ENCODE data around the gene VDAC1.
A peak's percentile ranks its signal among the peaks of the same experiment; 100 is the strongest.

The VDAC1 gene

DNA sequence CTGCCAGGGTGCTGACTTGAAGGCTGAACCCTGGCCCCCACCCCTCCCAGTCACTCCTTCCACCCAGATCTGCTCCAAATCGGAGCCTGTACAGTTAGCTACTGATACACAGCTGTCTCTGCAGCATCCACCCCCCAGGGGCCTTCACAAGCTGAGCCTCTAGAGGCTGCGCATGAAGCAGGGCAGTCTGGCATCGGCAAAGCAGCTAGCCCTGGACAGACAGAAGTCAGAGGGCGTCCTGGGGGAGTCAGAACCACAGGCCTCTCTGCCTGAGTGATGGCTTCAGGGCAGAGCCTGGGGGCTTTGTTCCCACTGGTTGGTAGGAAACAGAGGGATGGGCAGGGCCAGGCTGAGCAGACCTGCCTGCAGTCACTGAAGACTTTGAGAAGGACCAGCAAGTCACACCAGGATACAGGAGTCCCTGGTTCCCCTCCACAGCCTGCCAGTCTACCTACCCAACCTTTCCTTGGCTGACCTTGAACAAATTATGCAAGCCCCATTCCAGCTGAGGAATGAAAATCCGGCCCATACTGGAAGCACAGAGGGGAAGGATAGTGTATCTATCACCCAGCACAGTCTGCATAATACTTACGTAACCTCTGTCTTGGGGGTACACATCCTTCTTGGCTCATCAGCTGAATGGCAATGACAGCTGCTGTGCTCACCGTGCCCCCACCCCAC is 8.8 kb downstream of the VDAC1 start:
- no peak overlapping the region for H3K4me3 ChIP-seq (ENCODE audit: low read depth in 1 of 5, low read length in 5 of 5)
- H3K27ac ChIP-seq (ENCODE audit: low read depth, low read length): no peak overlapping the region
- H3K4me1 ChIP-seq (ENCODE audit: control insufficient read depth in 5 of 5, insufficient read depth in 5 of 5, low read length in 5 of 5): peaks cover 8 to 52% (median 42%) of the 10 kb centered on the region in 5 donors
- peak overlapping the region in 3 of 5 donors; percentile 5 to 57 (median 30) for H3K9ac ChIP-seq (ENCODE audit: low read length in 5 of 5)
- H3K36me3 ChIP-seq (ENCODE audit: control insufficient read depth in 5 of 5, insufficient read depth in 5 of 5, low read length in 5 of 5): peaks cover 0 to 11% (median 7%) of the 10 kb centered on the region in 5 donors
- H3K9me3 ChIP-seq (ENCODE audit: control insufficient read depth in 5 of 5, low read length in 5 of 5): no peaks in the 10 kb centered on the region
- H3K27me3 ChIP-seq (ENCODE audit: control insufficient read depth in 5 of 5, insufficient read depth in 4 of 5, low read length in 5 of 5): no peaks in the 10 kb centered on the region

DNA sequence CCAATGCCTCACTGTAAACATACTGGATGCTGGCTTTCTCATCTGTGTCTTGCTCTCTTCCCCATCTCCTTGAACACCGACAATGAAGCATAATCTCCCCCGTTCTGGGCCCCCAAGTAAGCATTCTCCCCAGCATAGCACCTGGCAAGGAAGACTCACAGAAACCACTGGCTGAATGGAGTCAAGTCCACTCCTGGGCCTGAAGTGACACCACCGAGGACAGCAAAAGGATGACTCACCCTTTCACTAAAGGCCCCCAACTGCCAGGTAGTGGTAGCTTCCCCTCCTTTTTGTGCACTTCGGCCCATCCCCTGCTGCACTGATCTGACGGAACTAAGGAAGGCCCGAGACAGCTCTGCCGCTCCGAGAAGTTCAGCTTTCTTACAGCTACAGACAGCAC is 9.4 kb downstream of the VDAC1 start:
- H3K27ac ChIP-seq (ENCODE audit: low read depth, low read length): no peak overlapping the region
- no peaks in the 10 kb centered on the region for H3K9me3 ChIP-seq (ENCODE audit: control insufficient read depth in 5 of 5, low read length in 5 of 5)

GRCh38 chr5:133994990-133995333 is 9.8 kb downstream of the VDAC1 start:
- H3K9me3 ChIP-seq (ENCODE audit: control insufficient read depth in 5 of 5, low read length in 5 of 5): no peaks in the 10 kb centered on the region
- H3K27me3 ChIP-seq (ENCODE audit: control insufficient read depth in 5 of 5, insufficient read depth in 4 of 5, low read length in 5 of 5): no peaks in the 10 kb centered on the region
- H3K36me3 ChIP-seq (ENCODE audit: control insufficient read depth in 5 of 5, insufficient read depth in 5 of 5, low read length in 5 of 5): peaks cover 4 to 18% (median 15%) of the 10 kb centered on the region in 5 donors
- peak overlapping the region in 2 of 5 donors; percentile 25 to 57 for H3K9ac ChIP-seq (ENCODE audit: low read length in 5 of 5)
- H3K27ac ChIP-seq (ENCODE audit: low read depth, low read length): no peak overlapping the region
- peaks cover 6 to 45% (median 33%) of the 10 kb centered on the region in 5 donors for H3K4me1 ChIP-seq (ENCODE audit: control insufficient read depth in 5 of 5, insufficient read depth in 5 of 5, low read length in 5 of 5)
- no peak overlapping the region for H3K4me3 ChIP-seq (ENCODE audit: low read depth in 1 of 5, low read length in 5 of 5)

More for the DNA sequence above, 9.4 kb downstream of the VDAC1 start:
- H3K36me3 ChIP-seq (ENCODE audit: control insufficient read depth in 5 of 5, insufficient read depth in 5 of 5, low read length in 5 of 5): peaks cover 4 to 14% (median 11%) of the 10 kb centered on the region in 5 donors
- no peaks in the 10 kb centered on the region for H3K27me3 ChIP-seq (ENCODE audit: control insufficient read depth in 5 of 5, insufficient read depth in 4 of 5, low read length in 5 of 5)
- H3K9ac ChIP-seq (ENCODE audit: low read length in 5 of 5): peak overlapping the region in 3 of 5 donors; percentile 5 to 57 (median 30)
- H3K4me1 ChIP-seq (ENCODE audit: control insufficient read depth in 5 of 5, insufficient read depth in 5 of 5, low read length in 5 of 5): peaks cover 8 to 48% (median 37%) of the 10 kb centered on the region in 5 donors
- no peak overlapping the region for H3K4me3 ChIP-seq (ENCODE audit: low read depth in 1 of 5, low read length in 5 of 5)

DNA sequence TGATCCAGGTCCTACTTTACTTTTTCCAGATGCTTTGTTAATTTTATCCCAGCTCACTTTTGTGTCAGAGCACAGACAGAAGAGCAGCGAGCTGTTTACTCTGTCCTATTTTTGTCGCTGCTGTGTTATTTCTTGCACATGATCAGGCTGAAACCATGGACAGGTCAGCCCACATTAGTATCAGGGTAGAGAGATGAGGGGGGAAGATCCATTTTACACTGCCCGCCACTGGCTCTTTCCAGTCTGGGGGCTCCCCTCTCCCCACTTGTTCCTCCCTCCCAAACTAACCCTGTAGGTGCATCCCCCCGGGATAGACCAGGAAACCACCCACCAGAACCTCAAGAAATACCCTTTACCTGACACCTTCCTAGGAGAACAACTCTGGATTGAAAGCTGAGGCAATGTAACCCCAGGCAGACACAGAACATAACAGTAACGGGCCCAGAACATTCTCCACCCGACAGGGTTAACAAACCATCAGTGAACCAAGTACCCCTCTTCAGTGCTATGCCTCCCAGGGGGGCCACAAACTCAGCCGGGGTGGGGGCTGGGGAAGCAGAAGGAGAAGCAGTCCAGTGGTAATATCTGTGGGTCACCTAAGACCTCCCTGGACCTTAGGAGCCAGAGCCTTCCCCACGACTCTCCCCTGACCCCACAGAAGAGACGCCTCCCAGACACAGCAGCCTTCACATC is 10.3 kb downstream of the VDAC1 start:
- H3K27ac ChIP-seq (ENCODE audit: low read depth, low read length): no peak overlapping the region
- H3K4me3 ChIP-seq (ENCODE audit: low read depth in 1 of 5, low read length in 5 of 5): no peak overlapping the region
- peak overlapping the region in 1 of 5 donors; percentile 25 for H3K9ac ChIP-seq (ENCODE audit: low read length in 5 of 5)
- no peaks in the 10 kb centered on the region for H3K27me3 ChIP-seq (ENCODE audit: control insufficient read depth in 5 of 5, insufficient read depth in 4 of 5, low read length in 5 of 5)
- no peaks in the 10 kb centered on the region for H3K9me3 ChIP-seq (ENCODE audit: control insufficient read depth in 5 of 5, low read length in 5 of 5)
- peaks cover 4 to 40% (median 29%) of the 10 kb centered on the region in 5 donors for H3K4me1 ChIP-seq (ENCODE audit: control insufficient read depth in 5 of 5, insufficient read depth in 5 of 5, low read length in 5 of 5)
- peaks cover 4 to 23% (median 18%) of the 10 kb centered on the region in 5 donors for H3K36me3 ChIP-seq (ENCODE audit: control insufficient read depth in 5 of 5, insufficient read depth in 5 of 5, low read length in 5 of 5)

- no peak overlapping the region for H3K27ac ChIP-seq (ENCODE audit: low read depth, low read length)
- peaks cover 4 to 40% (median 25%) of the 10 kb centered on the region in 5 donors for H3K4me1 ChIP-seq (ENCODE audit: control insufficient read depth in 5 of 5, insufficient read depth in 5 of 5, low read length in 5 of 5)
- H3K36me3 ChIP-seq (ENCODE audit: control insufficient read depth in 5 of 5, insufficient read depth in 5 of 5, low read length in 5 of 5): peaks cover 4 to 34% (median 26%) of the 10 kb centered on the region in 5 donors
- no peaks in the 10 kb centered on the region for H3K27me3 ChIP-seq (ENCODE audit: control insufficient read depth in 5 of 5, insufficient read depth in 4 of 5, low read length in 5 of 5)
- H3K4me3 ChIP-seq (ENCODE audit: low read depth in 1 of 5, low read length in 5 of 5): no peak overlapping the region
- H3K9me3 ChIP-seq (ENCODE audit: control insufficient read depth in 5 of 5, low read length in 5 of 5): no peaks in the 10 kb centered on the region
- no peak overlapping the region for H3K9ac ChIP-seq (ENCODE audit: low read length in 5 of 5)
Measured at GRCh38 chr5:133993185-133993936, 11.4 kb downstream of the VDAC1 start.

- H3K9ac ChIP-seq (ENCODE audit: low read length in 5 of 5): no peak overlapping the region
- peaks cover 4 to 40% (median 25%) of the 10 kb centered on the region in 5 donors for H3K4me1 ChIP-seq (ENCODE audit: control insufficient read depth in 5 of 5, insufficient read depth in 5 of 5, low read length in 5 of 5)
- H3K27ac ChIP-seq (ENCODE audit: low read depth, low read length): no peak overlapping the region
Measured at GRCh38 chr5:133992429-133993155, 12.2 kb downstream of the VDAC1 start.

GRCh38 chr5:133991171-133991910 is 13.4 kb downstream of the VDAC1 start:
- H3K27ac ChIP-seq (ENCODE audit: low read depth, low read length): no peak overlapping the region
- no peak overlapping the region for H3K9ac ChIP-seq (ENCODE audit: low read length in 5 of 5)
- peaks cover 8 to 50% (median 38%) of the 10 kb centered on the region in 5 donors for H3K36me3 ChIP-seq (ENCODE audit: control insufficient read depth in 5 of 5, insufficient read depth in 5 of 5, low read length in 5 of 5)
- peaks cover 4 to 34% (median 22%) of the 10 kb centered on the region in 5 donors for H3K4me1 ChIP-seq (ENCODE audit: control insufficient read depth in 5 of 5, insufficient read depth in 5 of 5, low read length in 5 of 5)
- no peaks in the 10 kb centered on the region for H3K27me3 ChIP-seq (ENCODE audit: control insufficient read depth in 5 of 5, insufficient read depth in 4 of 5, low read length in 5 of 5)
- H3K9me3 ChIP-seq (ENCODE audit: control insufficient read depth in 5 of 5, low read length in 5 of 5): no peaks in the 10 kb centered on the region
- no peak overlapping the region for H3K4me3 ChIP-seq (ENCODE audit: low read depth in 1 of 5, low read length in 5 of 5)

More at GRCh38 chr5:133992429-133993155, 12.2 kb downstream of the VDAC1 start:
- Histone ChIP-seq H3K4me3 (ENCODE audit: low read depth in 1 of 5, low read length in 5 of 5) (no peak overlapping the region), H3K9me3 (ENCODE audit: control insufficient read depth in 5 of 5, low read length in 5 of 5) (no peaks in the 10 kb centered on the region), H3K27me3 (ENCODE audit: control insufficient read depth in 5 of 5, insufficient read depth in 4 of 5, low read length in 5 of 5) (no peaks in the 10 kb centered on the region), H3K36me3 (ENCODE audit: control insufficient read depth in 5 of 5, insufficient read depth in 5 of 5, low read length in 5 of 5) (peaks cover 8 to 38% (median 30%) of the 10 kb centered on the region in 5 donors)

- Histone ChIP-seq H3K27me3 (ENCODE audit: control insufficient read depth in 5 of 5, insufficient read depth in 4 of 5, low read length in 5 of 5) (no peaks in the 10 kb centered on the region), H3K9me3 (ENCODE audit: control insufficient read depth in 5 of 5, low read length in 5 of 5) (no peaks in the 10 kb centered on the region), H3K4me1 (ENCODE audit: control insufficient read depth in 5 of 5, insufficient read depth in 5 of 5, low read length in 5 of 5) (peaks cover 2 to 32% (median 16%) of the 10 kb centered on the region in 5 donors), H3K9ac (ENCODE audit: low read length in 5 of 5) (no peak overlapping the region), H3K27ac (ENCODE audit: low read depth, low read length) (no peak overlapping the region), H3K36me3 (ENCODE audit: control insufficient read depth in 5 of 5, insufficient read depth in 5 of 5, low read length in 5 of 5) (peaks cover 8 to 59% (median 43%) of the 10 kb centered on the region in 5 donors), H3K4me3 (ENCODE audit: low read depth in 1 of 5, low read length in 5 of 5) (no peak overlapping the region)
Measured at GRCh38 chr5:133990396-133990795, 14.4 kb downstream of the VDAC1 start.
